ENCODE measurements around the gene LATS2.
"Not testable (repeated sequence)": the region's sequence is repeated elsewhere in the genome, so short reads cannot be mapped to it uniquely, and the experiment has no call there.

DNA sequence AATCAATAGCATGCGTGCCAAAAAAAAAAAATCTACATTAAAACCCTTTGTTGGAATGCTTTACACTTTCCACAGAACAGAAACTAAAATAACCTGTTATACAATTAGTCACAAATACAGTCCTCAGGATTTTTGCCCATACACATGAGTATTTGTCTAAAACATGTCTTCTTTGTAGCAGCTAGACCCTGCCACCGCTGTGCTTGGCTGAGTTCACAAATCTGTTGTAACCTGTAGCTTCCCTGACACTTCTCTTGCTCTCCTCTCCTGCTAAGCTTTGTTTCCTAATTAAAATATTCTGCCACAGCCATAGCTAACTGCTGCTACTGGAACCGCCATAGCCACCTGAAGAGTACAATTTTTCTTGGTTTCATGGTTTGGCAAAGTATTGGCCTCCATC, 113.4 kb downstream of the LATS2 start:
- TF ChIP-seq EZH2 (IDR thresholded peaks at IDR 0.05; ENCODE audit: borderline replicate concordance, low read depth, low read length, severe bottlenecking) = not testable (repeated sequence)
- TF ChIP-seq, protein P1, sequence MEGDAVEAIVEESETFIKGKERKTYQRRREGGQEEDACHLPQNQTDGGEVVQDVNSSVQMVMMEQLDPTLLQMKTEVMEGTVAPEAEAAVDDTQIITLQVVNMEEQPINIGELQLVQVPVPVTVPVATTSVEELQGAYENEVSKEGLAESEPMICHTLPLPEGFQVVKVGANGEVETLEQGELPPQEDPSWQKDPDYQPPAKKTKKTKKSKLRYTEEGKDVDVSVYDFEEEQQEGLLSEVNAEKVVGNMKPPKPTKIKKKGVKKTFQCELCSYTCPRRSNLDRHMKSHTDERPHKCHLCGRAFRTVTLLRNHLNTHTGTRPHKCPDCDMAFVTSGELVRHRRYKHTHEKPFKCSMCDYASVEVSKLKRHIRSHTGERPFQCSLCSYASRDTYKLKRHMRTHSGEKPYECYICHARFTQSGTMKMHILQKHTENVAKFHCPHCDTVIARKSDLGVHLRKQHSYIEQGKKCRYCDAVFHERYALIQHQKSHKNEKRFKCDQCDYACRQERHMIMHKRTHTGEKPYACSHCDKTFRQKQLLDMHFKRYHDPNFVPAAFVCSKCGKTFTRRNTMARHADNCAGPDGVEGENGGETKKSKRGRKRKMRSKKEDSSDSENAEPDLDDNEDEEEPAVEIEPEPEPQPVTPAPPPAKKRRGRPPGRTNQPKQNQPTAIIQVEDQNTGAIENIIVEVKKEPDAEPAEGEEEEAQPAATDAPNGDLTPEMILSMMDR (IDR thresholded peaks at IDR 0.05; ENCODE audit: borderline replicate concordance, extremely low read depth, low read length, poor library complexity, severe bottlenecking) = not testable (repeated sequence)

Data from DND-41 (cell line).